Skin of body (tissue), 2 donors: ENCODE data around the gene SH3RF3. TPM values are rescaled to one million over a fixed set of nuclear protein-coding genes. Genes with fewer than 3 reads are reported as not detected.

Source experiments
- DNase-seq: peaks from one replicate; lab custom pipeline; 2025; lab: John Stamatoyannopoulos, UW
- total RNA-seq: library from RNA; depleted of rRNA; stranded (reverse); fragments of >200 nt; gene quantifications from one replicate; pipeline ENCODE4 v1.2.3, GENCODE V29; 2014

The SH3RF3 gene
- total RNA-seq, 1 donor from 2014 or later = 3.8 TPM

GRCh38 chr2:109486711-109487535 lies 357.9 kb downstream of the SH3RF3 start:
- no peak for DNase-seq

GRCh38 chr2:109487536-109487869 lies 358.5 kb downstream of the SH3RF3 start:
- no peak for DNase-seq

DNA sequence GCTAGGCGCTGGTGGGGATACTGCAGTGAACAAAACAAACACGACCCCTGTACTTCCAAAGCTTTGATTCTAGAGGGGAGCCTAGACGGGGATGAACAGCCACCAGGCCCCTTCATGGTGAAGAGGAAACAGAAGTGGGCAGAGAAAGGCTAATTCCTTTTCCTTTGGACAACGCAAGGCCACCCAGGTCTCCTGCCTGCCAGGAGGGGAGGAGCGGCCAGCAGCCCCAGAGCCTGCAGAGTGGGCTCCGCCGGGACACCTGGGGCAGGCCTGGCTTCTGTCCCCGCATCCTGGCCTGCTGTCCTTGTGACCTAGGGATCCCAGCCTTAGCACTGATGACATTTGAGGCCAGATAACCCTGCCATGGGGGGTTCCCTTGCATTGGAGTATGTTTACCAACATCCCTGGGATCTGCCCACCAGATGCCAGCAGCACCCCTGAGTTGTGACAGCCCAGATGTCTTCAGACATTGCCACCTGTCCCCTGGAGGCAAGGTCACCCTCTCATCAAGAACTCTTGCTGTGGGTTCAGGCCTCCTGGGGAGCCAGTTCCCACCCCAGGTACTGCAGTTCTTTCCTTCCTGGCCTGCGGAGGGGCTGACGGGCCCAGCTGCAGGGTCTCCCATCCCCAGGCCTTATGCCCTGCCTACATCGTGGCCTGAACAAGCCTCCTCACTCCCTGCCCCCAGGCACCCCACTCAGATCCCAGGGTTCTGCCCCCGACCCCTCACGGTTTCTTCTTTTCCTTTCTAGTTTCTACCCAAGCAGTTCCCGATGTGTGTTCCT lies 359.1 kb downstream of the SH3RF3 start:
- DNase-seq = no peak

DNA sequence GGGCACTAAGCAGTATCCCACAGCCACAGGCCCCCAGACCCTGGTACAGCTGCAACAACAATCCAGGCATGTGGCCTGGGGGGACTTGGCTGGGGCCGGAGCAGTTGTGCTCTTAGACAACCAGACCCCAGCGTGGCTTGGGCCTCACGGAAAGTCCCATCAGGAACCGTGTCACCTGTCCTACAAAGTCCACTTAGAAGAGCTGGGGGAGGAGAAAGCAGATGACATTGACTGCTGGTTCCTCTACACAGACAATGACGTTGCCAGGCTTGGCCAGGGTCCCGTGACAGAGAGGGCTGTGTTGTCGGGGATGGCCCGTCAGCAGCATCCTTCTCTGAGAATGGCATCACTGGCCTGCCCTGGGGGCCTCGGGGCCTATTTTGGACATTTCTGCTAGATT lies 360.3 kb downstream of the SH3RF3 start:
- DNase-seq = no peak

DNA sequence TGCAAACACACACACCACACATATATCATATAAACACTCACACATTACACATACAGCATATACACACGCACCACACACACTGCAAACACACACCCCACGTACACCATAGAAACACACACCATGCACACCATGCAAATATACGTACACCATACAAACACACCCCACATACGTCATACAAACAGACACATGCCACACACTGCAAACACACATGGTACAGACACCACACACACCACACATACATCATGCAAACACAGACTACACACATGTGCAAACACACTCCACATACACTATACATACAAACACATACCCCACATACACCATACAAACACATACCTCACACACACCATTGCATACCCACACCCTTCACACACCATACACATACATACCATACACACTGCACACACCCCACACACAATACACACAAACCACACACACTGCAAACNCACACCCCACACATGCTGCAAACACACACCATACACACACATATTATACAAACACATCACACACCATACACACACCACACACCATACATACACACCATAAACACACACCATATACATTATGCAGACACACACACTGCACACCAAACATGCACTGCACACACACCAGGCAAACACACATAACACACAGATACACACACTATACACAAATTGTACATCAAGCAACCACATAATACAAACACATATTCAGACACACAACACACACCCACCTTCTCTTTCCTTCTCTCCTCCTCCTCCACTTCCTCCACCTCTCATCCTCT lies 364.4 kb downstream of the SH3RF3 start:
- no peak for DNase-seq

DNA sequence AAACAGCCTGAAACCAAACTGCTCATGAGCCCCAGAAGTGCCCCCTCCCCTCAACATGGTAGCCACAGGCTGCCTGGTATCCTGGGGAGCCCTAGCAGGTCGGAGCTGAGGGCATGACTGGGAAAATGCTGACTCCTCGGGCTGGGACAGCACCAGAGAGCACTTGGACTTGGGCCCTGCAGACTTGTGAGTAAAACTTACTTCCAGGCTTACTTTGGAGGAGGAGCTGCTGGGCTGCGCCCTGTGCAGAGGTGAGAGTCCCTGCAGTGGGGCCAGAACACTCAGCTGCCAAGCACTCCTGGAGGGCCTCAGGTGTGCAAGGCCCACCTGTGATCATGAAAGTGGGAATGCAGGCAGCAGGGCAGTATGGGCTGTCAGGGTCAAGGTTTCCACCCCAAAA lies 365.3 kb downstream of the SH3RF3 start:
- no peak for DNase-seq

DNA sequence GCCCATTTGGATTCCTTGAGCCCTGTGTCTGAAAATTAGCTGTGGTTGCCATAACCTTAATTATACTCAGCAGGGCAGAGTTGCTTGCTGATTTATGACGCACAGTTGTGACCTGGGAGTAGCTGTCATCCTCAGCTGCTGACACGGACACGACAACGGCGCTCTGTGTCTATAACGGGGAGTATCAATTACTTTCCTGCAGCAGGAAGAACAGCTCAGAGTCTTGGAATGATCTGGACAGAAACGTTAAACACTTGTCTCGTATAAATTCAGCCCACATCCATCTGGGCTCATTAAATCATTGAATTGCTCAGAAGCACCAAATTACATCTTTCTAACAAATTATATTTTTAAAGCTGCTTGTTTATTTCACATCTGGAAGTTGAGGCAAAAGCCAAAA lies 368.5 kb downstream of the SH3RF3 start:
- peak; percentile 58 for DNase-seq

GRCh38 chr2:109497911-109498870 lies 369.2 kb downstream of the SH3RF3 start:
- DNase-seq = no peak

GRCh38 chr2:109498906-109499305 lies 369.9 kb downstream of the SH3RF3 start:
- DNase-seq = no peak

DNA sequence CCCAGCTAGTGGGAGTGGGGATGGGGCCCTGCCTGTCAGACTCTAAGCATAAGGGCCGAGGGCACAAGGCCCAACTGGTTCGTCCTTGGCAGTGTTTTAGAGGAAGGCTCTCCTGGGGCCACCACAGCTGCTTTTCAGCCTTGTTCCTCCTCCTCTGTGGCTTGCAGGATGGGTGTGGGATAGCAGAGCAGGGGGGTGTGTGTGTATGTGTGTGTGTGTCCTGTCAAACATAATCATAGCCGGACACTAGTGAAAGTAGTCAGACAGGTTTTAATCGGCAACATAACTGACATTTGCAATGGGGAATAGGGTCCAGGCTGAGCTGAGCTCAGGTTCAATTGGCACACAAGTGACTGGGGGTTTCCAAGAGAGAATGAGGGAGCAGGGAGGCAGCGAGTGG lies 370.6 kb downstream of the SH3RF3 start:
- DNase-seq = no peak

GRCh38 chr2:109500910-109501309 lies 371.9 kb downstream of the SH3RF3 start:
- no peak for DNase-seq

GRCh38 chr2:109501461-109501860 lies 372.5 kb downstream of the SH3RF3 start:
- DNase-seq = no peak

DNA sequence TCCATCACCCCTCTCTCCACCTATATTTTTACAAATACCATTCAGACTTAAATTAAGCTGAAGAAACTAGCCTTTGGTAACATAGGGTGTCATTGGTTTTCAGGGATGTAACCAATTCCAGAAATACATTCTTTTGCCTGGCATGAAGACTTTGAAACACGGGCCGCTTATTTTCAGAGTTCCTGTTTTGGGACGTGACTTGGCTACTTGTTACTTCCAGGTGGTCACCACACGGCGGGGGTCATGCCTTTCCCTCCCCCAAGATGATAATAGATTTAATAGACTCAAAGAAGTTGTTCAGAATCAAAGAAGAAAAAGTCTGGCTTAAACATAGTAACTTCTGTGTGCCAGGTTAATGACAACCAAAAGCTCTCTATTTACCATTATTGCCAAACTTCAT lies 374.2 kb downstream of the SH3RF3 start:
- DNase-seq = no peak

GRCh38 chr2:109507217-109507616 lies 378.2 kb downstream of the SH3RF3 start:
- no peak for DNase-seq

DNA sequence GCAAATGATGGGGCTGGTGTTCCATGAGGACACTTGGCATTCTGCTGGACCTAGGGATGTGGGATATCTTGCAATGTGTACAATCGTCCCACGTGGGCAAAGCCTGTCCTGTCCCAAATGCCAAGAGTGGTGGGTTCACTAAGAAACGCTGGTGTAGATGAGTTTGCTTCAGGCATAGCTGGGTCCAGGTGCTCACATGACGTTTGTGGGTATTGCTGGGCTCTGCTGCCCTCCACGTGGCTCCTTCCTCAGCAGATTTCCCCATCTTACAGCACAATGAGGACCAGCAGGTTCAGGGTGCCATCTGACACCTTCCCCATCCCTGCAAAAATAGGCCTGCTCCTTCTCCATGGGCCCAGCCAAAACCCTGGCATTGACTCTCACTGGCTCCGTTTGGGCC lies 378.8 kb downstream of the SH3RF3 start:
- no peak for DNase-seq

DNA sequence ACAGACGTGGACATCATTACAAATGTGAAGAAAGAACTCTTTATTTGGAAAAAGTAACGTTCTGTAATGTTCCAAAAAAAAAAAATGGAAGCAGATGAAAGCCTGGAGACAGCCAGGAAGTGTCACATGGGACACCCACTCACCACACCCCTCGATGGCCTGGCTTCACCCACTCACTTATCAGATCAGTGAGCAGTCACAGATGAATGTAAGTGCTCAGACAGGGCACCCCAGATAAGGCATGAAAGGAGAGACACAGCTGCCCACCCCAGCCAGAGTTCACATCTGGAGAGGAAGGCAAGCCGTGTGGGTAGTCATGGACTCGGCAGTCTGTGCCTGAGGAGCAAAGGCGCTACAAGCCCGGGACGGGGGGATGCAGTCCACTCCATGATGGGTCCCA lies 379.6 kb downstream of the SH3RF3 start:
- DNase-seq = no peak

DNA sequence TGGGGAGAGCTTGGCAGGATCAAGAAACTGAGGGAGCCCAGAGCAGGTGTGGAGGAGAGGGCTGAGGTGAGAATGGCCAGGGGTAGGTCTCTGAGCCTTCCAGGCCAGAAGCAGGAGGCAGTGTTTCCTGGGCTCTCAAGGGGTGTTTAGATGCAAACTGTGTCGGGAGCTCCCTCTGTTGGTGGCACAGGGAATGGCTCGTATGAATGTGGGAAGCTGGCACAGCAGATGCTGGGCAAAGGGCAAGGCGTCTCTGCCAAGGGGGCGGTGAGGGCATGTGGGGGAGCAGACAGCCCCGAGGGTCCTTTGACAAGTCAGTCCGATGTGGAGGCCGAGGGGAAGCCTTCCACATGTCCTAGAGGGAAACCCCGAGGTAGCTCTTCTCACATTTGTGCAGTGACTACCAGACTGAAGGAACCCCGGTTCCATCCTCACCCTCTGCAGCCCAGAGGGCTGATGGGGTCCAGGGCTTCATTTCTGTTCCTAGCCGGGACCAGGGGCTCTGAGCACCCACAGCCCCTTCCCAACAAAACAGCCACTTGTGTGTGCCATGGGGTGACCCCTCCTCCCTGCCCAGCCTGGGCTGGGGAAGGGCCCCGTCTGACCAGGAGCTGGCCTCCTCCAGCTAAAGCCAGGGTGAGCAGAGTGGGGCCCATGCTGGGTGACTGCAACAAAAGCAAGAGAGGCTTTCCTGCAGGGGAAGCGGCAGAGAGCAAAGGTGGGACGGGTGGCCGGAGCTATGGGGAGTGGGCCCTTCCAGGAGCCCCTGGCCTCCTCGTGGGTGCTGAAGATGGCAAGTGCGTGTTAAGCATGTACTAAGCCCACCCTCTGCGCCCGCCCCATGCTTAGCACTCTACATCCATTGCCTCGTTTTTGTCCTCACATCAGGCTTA lies 381.4 kb downstream of the SH3RF3 start:
- DNase-seq = peak; percentile 69

- DNase-seq = no peak
Measured at GRCh38 chr2:109511168-109511567, 382.2 kb downstream of the SH3RF3 start.

DNA sequence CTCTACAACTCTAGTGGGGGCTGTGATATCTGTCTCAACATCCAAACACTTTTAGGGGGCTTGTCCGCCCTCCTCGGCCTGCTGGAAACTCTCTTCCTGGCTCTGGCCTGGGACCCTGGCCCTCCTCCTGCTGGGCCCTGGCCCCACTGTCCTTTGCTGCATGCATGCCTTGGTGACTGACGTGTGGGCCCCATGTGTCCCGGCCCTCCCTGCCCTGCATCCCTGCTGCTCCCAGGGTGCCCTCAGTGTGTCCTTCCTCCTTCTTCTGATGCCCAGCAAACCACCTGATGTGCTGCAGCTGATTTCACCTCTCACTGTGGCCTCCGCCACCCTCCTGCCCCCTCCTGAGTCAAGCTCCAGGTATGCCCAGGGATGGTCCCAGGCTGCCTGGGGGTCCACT lies 383.1 kb downstream of the SH3RF3 start:
- DNase-seq = no peak

GRCh38 chr2:109513230-109513629 lies 384.2 kb downstream of the SH3RF3 start:
- DNase-seq = no peak
